Left lung (tissue), 10 donors: Measurements from ENCODE around the gene SND1. TPM values are rescaled to one million over a fixed set of nuclear protein-coding genes. Genes with fewer than 3 reads are reported as not detected.

Source experiments
- ATAC-seq: fragments of 200-7000 bp; cut with Tn5 transposase; one replicate; pipeline ENCODE4 v1.9.1; 2020; ENCODE audit warnings: moderate library complexity
- DNase-seq, 4 donors: peaks; one replicate each; pipeline ENCODE4 v3.0.0-alpha.2; 2013 to 2020
- H3K27ac ChIP-seq, 2 donors: fragments of 200-600 bp; sonication (generic) in 1 of 2; one replicate each; pipeline versions ENCODE4 v1.5.0 to v1.8.0; 2020 to 2021
- H3K27me3 ChIP-seq, 2 donors: fragments of 200-600 bp; sonication (generic) in 1 of 2; one replicate each; pipeline versions ENCODE4 v1.5.0 to v1.8.0; 2020 to 2021
- H3K36me3 ChIP-seq, 2 donors: fragments of 200-600 bp; sonication (generic) in 1 of 2; one replicate each; pipeline versions ENCODE4 v1.5.0 to v1.8.0; 2020 to 2021
- H3K4me1 ChIP-seq, 2 donors: fragments of 200-600 bp; one replicate each; pipeline ENCODE4 v1.8.0; 2021
- H3K4me3 ChIP-seq, 2 donors: fragments of 200-600 bp; sonication (generic) in 1 of 2; one replicate each; pipeline versions ENCODE4 v1.5.0 to v1.8.0; 2020 to 2021; ENCODE audit warnings: mild to moderate bottlenecking in 1 of 2
- H3K9me3 ChIP-seq, 2 donors: fragments of 200-600 bp; sonication (generic) in 1 of 2; one replicate each; pipeline versions ENCODE4 v1.5.0 to v1.8.0; 2020 to 2021
- intact Hi-C, 2 donors: fragments of 100-400 bp; cut with DNase I; formaldehyde crosslinking; loops; one replicate each; pipeline versions ENCODE4 v1.11.2 to v1.14.2; 2022
- polyA plus RNA-seq, 6 donors: library from polyadenylated mRNA; unstranded; fragments of 120-200 nt; gene quantifications; one replicate each; pipeline ENCODE4 v1.2.1, GENCODE V29; 2013; ENCODE audit not compliant: insufficient read length in 6 of 6
- total RNA-seq, 2 donors: library from RNA; stranded (reverse); fragmentation: NEBNext Ultra II Directional; extraction: Animal tissue kit (Norgen Biotek cat#: 25700); gene quantifications; one replicate each; pipeline ENCODE4 v1.2.1, GENCODE V29; 2021
- TF ChIP-seq, protein P1 (sequence below), 2 donors: fragments of 200-600 bp; sonication (generic) in 1 of 2; IDR thresholded peaks; one replicate each; pipeline versions ENCODE4 v1.5.0 to v1.8.0; 2021; ENCODE audit warnings: antibody characterized with exemption in 2 of 2
- donor health status: DM: no; HTN: yes; CAD: no.
- donor health status: DM: no; HTN: no; CAD: no.

The SND1 gene
- total and polyA plus RNA-seq, 8 donors = 141 to 229 (median 156) TPM

DNA sequence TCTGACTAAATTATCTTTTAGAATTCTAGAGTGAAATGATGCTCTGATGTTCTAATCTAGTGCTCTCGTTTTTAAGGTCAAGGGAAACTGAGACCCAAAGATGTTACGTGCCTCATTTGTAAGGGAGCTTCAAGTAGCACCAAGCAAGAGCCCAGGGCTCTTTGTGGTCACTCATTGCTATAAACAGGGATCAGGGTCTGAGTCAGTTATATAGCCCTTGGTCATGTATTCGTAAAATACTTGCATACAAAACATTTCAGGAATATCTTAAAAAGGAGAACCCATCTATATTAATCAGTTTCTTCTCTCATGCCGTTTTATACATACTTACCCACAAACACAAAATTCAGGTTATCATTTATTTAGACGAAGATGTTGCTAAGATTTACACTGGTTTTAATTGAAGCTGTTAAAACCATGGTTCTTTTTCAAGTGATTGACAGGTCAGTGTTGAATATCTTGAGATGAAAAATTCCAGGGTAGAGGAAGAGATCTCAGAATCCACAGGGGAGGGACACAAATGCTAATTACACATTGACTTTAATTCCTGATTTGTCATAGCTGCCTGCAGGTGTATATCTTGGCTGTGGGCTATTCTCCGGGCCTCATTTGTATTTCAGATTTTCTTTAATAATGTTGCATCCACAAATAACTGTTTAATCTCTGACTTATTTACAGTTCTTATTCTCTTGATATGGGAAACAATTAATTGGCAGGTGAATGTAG lies 188.4 kb downstream of the SND1 start:
- DNase-seq (no peak), ATAC-seq (no peak)
- no peaks in the 10 kb centered on the region for H3K27me3 ChIP-seq
- no peak overlapping the region for H3K4me3 ChIP-seq
- H3K9me3 ChIP-seq = peaks cover 0 to 15% of the 10 kb centered on the region in 2 donors
- TF ChIP-seq, protein P1, sequence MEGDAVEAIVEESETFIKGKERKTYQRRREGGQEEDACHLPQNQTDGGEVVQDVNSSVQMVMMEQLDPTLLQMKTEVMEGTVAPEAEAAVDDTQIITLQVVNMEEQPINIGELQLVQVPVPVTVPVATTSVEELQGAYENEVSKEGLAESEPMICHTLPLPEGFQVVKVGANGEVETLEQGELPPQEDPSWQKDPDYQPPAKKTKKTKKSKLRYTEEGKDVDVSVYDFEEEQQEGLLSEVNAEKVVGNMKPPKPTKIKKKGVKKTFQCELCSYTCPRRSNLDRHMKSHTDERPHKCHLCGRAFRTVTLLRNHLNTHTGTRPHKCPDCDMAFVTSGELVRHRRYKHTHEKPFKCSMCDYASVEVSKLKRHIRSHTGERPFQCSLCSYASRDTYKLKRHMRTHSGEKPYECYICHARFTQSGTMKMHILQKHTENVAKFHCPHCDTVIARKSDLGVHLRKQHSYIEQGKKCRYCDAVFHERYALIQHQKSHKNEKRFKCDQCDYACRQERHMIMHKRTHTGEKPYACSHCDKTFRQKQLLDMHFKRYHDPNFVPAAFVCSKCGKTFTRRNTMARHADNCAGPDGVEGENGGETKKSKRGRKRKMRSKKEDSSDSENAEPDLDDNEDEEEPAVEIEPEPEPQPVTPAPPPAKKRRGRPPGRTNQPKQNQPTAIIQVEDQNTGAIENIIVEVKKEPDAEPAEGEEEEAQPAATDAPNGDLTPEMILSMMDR (IDR thresholded peaks at IDR 0.05) = no peak
- H3K27ac ChIP-seq = no peak overlapping the region
- H3K36me3 ChIP-seq = peaks cover 0 to 7% of the 10 kb centered on the region in 2 donors
- intact Hi-C loops = no loop called here
- peaks cover 12 to 15% of the 10 kb centered on the region in 2 donors for H3K4me1 ChIP-seq

DNA sequence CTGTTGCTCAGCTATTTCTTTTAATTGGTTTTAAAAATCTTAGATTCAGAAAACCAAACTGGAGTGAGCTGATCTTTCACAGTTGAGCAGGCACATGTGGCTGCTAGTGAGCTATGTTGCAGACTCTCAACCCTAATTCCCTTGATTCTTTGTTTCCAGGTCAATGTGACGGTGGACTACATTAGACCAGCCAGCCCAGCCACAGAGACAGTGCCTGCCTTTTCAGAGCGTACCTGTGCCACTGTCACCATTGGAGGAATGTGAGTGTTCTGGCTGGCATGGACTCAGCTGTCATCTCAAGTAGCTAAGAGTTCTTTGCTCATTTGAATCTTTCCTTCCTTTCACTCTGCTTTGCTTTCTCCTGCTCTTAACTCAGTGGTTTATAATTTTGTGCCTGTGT lies 192.2 kb downstream of the SND1 start:
- Histone ChIP-seq H3K4me3 (no peak overlapping the region), H3K36me3 (peaks cover 0 to 10% of the 10 kb centered on the region in 2 donors), H3K27me3 (no peaks in the 10 kb centered on the region), H3K4me1 (peaks cover 12 to 19% of the 10 kb centered on the region in 2 donors), H3K9me3 (no peaks in the 10 kb centered on the region), H3K27ac (no peak overlapping the region)
- DNase-seq (no peak), ATAC-seq (peak; percentile 60)
- intact Hi-C loops = no loop called here
- TF ChIP-seq, protein P1 (IDR thresholded peaks at IDR 0.05) = no peak

DNA sequence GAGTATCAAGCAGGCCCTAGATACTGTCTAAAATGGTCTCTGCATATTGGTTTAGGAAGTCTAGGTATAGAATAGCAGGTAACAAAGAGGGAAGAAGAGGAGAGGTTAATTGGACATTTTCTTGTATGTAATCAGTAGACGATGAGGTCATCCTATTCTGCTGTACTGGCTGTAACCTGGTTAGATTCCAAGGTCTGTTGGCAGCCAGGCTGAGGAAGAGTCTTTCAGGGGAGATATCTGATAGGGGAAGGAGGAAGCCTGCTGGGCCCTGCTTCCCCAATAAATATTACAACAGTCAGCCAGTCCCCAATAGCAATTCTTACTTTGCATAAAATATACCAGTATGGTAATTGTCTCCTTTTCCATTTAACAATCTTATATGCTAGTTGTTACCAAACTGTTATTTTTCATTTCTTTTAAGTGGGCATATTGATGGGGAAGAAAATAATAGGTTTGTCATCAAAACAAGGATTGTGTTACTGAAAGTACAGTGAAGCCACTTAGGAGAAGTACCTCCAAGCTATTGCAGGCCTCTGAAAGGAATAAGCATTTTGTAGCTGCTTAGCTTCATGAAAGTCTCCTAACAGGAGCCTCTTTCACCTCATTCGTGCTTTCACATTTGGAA lies 192.8 kb downstream of the SND1 start:
- Histone ChIP-seq H3K9me3 (no peaks in the 10 kb centered on the region), H3K4me1 (peaks cover 12 to 19% of the 10 kb centered on the region in 2 donors), H3K27ac (peak overlapping the region in 1 of 2 donors; percentile 20), H3K4me3 (no peak overlapping the region), H3K36me3 (peaks cover 0 to 16% of the 10 kb centered on the region in 2 donors), H3K27me3 (no peaks in the 10 kb centered on the region)
- ATAC-seq = peak; percentile 78
- DNase-seq = no peak
- intact Hi-C loops = no loop called here
- TF ChIP-seq, protein P1 (IDR thresholded peaks at IDR 0.05) = no peak

DNA sequence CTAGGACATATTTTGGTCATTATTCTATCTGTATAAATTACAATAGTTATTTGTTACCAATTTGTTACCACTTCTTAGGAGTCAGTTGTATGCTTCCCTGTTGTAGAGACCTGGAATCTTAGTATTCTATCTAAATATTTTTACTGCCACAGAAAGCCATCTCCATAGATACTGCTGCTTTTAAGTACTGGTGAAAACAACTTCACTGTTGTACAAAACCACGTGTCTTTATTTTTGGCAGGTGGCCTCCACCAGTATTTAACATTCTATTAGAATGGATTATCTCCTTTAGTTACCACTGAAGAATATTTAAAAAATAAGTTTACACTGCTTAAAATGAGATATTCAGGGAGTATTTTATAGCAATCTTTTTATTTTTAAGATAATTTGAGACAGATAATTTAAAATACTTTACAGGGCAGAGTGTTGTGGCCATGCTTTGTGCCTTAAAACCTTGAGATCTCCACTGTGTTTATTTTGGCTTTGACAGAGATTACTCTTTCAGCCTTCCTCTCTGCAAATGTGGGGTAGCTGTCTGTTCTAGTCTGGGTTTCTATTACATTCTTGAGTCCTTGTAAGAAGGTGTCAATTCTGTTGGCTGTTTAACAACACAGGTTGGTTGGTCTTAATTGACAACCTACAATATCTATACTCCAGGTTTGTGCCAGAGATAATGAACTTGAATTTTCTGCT lies 193.7 kb downstream of the SND1 start:
- Histone ChIP-seq H3K4me3 (no peak overlapping the region), H3K4me1 (peaks cover 12 to 19% of the 10 kb centered on the region in 2 donors), H3K9me3 (no peaks in the 10 kb centered on the region), H3K27ac (no peak overlapping the region), H3K27me3 (no peaks in the 10 kb centered on the region), H3K36me3 (peaks cover 0 to 16% of the 10 kb centered on the region in 2 donors)
- TF ChIP-seq, protein P1 (IDR thresholded peaks at IDR 0.05) = no peak
- intact Hi-C loops = no loop called here
- DNase-seq = no peak
- ATAC-seq = peak; percentile 64

DNA sequence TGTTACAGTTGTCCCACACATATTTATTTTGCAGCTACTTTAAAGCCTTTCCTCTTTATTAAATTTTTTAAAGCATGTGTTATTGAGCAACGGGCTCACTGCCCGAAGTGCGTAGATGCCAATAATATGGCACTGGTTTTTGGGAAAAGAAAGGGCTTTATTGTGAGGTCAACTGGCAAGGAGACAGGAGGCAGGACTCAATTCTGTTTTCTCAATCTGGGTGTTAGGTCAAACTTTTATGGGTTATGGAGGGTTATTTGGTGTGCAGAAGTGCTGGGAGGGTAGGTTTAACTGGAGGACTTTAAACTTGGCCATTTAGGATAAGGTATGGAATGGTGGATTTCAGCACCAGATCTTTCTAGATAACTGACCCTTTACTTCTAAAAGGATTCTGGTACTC lies 195.6 kb downstream of the SND1 start:
- H3K36me3 ChIP-seq = peaks cover 0 to 16% of the 10 kb centered on the region in 2 donors
- no peaks in the 10 kb centered on the region for H3K9me3 ChIP-seq
- H3K27me3 ChIP-seq = no peaks in the 10 kb centered on the region
- H3K4me1 ChIP-seq = peaks cover 12 to 19% of the 10 kb centered on the region in 2 donors
- ATAC-seq (no peak), DNase-seq (no peak)
- no peak overlapping the region for H3K27ac ChIP-seq
- TF ChIP-seq, protein P1 (IDR thresholded peaks at IDR 0.05) = no peak
- H3K4me3 ChIP-seq = no peak overlapping the region
- intact Hi-C loops = no loop called here
